Hepatocyte (in vitro differentiated cells): ENCODE measurements around the gene PLCB4. TPM values are rescaled to one million over a fixed set of nuclear protein-coding genes. Genes with fewer than 3 reads are reported as not detected.

ENCODE experiments used
- DNase-seq: peaks from one replicate; pipeline ENCODE4 v3.0.0-alpha.2; 2016; ENCODE audit warnings: low spot score
- H2AFZ ChIP-seq: fragments of 200-600 bp; sonication (generic); 2 replicates; pipeline ENCODE4 v1.6.0; 2016; ENCODE audit warnings: antibody characterized with exemption, mild to moderate bottlenecking
- H3K27ac ChIP-seq: fragments of 200-600 bp; sonication (generic); 2 replicates; pipeline ENCODE4 v1.5.1; 2016; ENCODE audit warnings: mild to moderate bottlenecking
- H3K27me3 ChIP-seq: fragments of 200-600 bp; sonication (generic); 2 replicates; pipeline ENCODE4 v1.6.1; 2016
- H3K36me3 ChIP-seq: fragments of 200-600 bp; sonication (generic); replicated peaks from 2 replicates; pipeline ENCODE4 v1.5.1; 2016; ENCODE audit warnings: low read depth; ENCODE audit not compliant: insufficient read depth
- H3K4me1 ChIP-seq: fragments of 200-600 bp; sonication (generic); 2 replicates; pipeline ENCODE4 v1.5.1; 2016; ENCODE audit warnings: mild to moderate bottlenecking, moderate library complexity; ENCODE audit not compliant: insufficient read depth
- H3K4me2 ChIP-seq: fragments of 200-600 bp; sonication (generic); 2 replicates; pipeline ENCODE4 v1.6.0; 2016
- H3K4me3 ChIP-seq: fragments of 200-600 bp; sonication (generic); 2 replicates; pipeline ENCODE4 v1.5.1; 2016; ENCODE audit warnings: mild to moderate bottlenecking
- H3K79me2 ChIP-seq: fragments of 200-600 bp; sonication (generic); 2 replicates; pipeline ENCODE4 v1.6.0; 2017; ENCODE audit warnings: mild to moderate bottlenecking
- H3K9me2 ChIP-seq: fragments of 200-600 bp; sonication (generic); replicated peaks from 2 replicates; pipeline ENCODE4 v1.6.0; 2017; ENCODE audit warnings: mild to moderate bottlenecking; ENCODE audit not compliant: insufficient read depth
- H3K9me3 ChIP-seq: fragments of 200-600 bp; sonication (generic); 2 replicates; pipeline ENCODE4 v1.5.1; 2016; ENCODE audit warnings: low read depth, mild to moderate bottlenecking
- H4K20me1 ChIP-seq: fragments of 200-600 bp; sonication (generic); 2 replicates; pipeline ENCODE4 v1.6.0; 2016; ENCODE audit warnings: mild to moderate bottlenecking; ENCODE audit not compliant: insufficient read depth, poor library complexity, severe bottlenecking
- CTCF ChIP-seq: fragments of 200-600 bp; sonication (generic); IDR thresholded peaks from 2 replicates; pipeline ENCODE4 v1.5.1; 2016; ENCODE audit warnings: antibody characterized with exemption, mild to moderate bottlenecking; ENCODE audit not compliant: poor library complexity
- EZH2 ChIP-seq: fragments of 200-600 bp; sonication (generic); IDR thresholded peaks from 2 replicates; pipeline ENCODE4 v1.6.1; 2016; ENCODE audit warnings: antibody characterized with exemption, mild to moderate bottlenecking, borderline replicate concordance
- EZH2phosphoT487 ChIP-seq: fragments of 200-600 bp; sonication (generic); IDR thresholded peaks from one replicate; pipeline ENCODE4 v1.6.1; 2018; ENCODE audit warnings: antibody characterized with exemption, mild to moderate bottlenecking, low read depth, moderate library complexity; ENCODE audit not compliant: unreplicated experiment, severe bottlenecking
- WGBS: methylation state at CpG from one replicate; pipeline ENCODE4 v1.1.6; 2016; ENCODE audit warnings: low lambda C conversion rate; ENCODE audit errors: missing lambda C conversion rate; 5-methylcytosine and 5-hydroxymethylcytosine counted together
- polyA plus RNA-seq: library from polyadenylated mRNA; unstranded; fragments of >200 nt; fragmentation: Nextera tagmentation; extraction: Ambion mirVana; gene quantifications from 2 replicates; pipeline ENCODE4 v1.2.1, GENCODE V29; 2016
- total RNA-seq: library from RNA; depleted of rRNA; stranded (reverse); fragments of >200 nt; gene quantifications from 2 replicates; pipeline ENCODE4 v1.2.3, GENCODE V29; 2014

PLCB4 gene
- total and polyA plus RNA-seq, 2 experiments from 2014 or later, result 6.4 to 15.0 TPM

GRCh38 chr20:9177278-9177677 is 108.4 kb downstream of the PLCB4 start:
- H3K36me3 ChIP-seq, result no peaks in the 10 kb centered on the region
- DNase-seq, result no peak
- no peak overlapping the region for H2AFZ ChIP-seq
- no peaks in the 10 kb centered on the region for H4K20me1 ChIP-seq
- H3K4me2 ChIP-seq, result no peak overlapping the region
- H3K79me2 ChIP-seq, result no peaks in the 10 kb centered on the region
- H3K27ac ChIP-seq, result no peak overlapping the region
- TF ChIP-seq EZH2phosphoT487 (no peak), EZH2 (no peak), CTCF (no peak)
- H3K9me3 ChIP-seq, result no peaks in the 10 kb centered on the region
- H3K4me1 ChIP-seq, result no peaks in the 10 kb centered on the region
- 92% methylated on average over 4 of the region's 4 CpGs for WGBS
- no peaks in the 10 kb centered on the region for H3K9me2 ChIP-seq
- no peaks in the 10 kb centered on the region for H3K27me3 ChIP-seq
- no peak overlapping the region for H3K4me3 ChIP-seq

- no peaks in the 10 kb centered on the region for H3K36me3 ChIP-seq
- H3K27ac ChIP-seq, result no peak overlapping the region
- H4K20me1 ChIP-seq, result no peaks in the 10 kb centered on the region
- H3K4me1 ChIP-seq, result no peaks in the 10 kb centered on the region
- no peak overlapping the region for H2AFZ ChIP-seq
- no peaks in the 10 kb centered on the region for H3K27me3 ChIP-seq
- H3K9me2 ChIP-seq, result no peaks in the 10 kb centered on the region
- H3K4me2 ChIP-seq, result no peak overlapping the region
- no peak for DNase-seq
- H3K79me2 ChIP-seq, result no peaks in the 10 kb centered on the region
- H3K4me3 ChIP-seq, result no peak overlapping the region
- no peaks in the 10 kb centered on the region for H3K9me3 ChIP-seq
- 75% methylated on average over 1 of the region's 1 CpG for WGBS
- no peak for TF ChIP-seq EZH2phosphoT487
- TF ChIP-seq CTCF, result no peak
- no peak for TF ChIP-seq EZH2
These were observed 110.4 kb downstream of the PLCB4 start for GRCh38 chr20:9179193-9179802.

GRCh38 chr20:9179867-9180266 is 111.0 kb downstream of the PLCB4 start:
- no peak overlapping the region for H3K4me2 ChIP-seq
- TF ChIP-seq CTCF, result no peak
- no peak for TF ChIP-seq EZH2
- TF ChIP-seq EZH2phosphoT487, result no peak
- H3K27ac ChIP-seq, result no peak overlapping the region
- DNase-seq, result no peak
- no peaks in the 10 kb centered on the region for H4K20me1 ChIP-seq
- no peaks in the 10 kb centered on the region for H3K9me3 ChIP-seq
- no peaks in the 10 kb centered on the region for H3K4me1 ChIP-seq
- no peak overlapping the region for H2AFZ ChIP-seq
- no peaks in the 10 kb centered on the region for H3K9me2 ChIP-seq
- no peaks in the 10 kb centered on the region for H3K27me3 ChIP-seq
- no peak overlapping the region for H3K4me3 ChIP-seq
- no peaks in the 10 kb centered on the region for H3K79me2 ChIP-seq
- no peaks in the 10 kb centered on the region for H3K36me3 ChIP-seq
